T-helper 1 cell treated with Interleukin-12 subunit alpha and Interleukin-12 subunit beta and Interleukin-4 antibody, amounts not matched to agents 30 ng/mL and 1 ng/mL, for 36 hours (primary cell): ENCODE measurements around the gene MINAR1. TPM values are rescaled to one million over a fixed set of nuclear protein-coding genes. Genes with fewer than 3 reads are reported as not detected.
"Not testable (repeated sequence)": the region's sequence is repeated elsewhere in the genome, so short reads cannot be mapped to it uniquely, and the experiment has no call there.

Experiments
- intact Hi-C: fragments of 100-400 bp; cut with micrococcal nuclease; formaldehyde crosslinking; loops from one replicate; pipeline ENCODE4 v1.15.1; 2024
- total RNA-seq: library from RNA; stranded (reverse); gene quantifications from 2 replicates; pipeline ENCODE4 v1.2.3, GENCODE V29; 2022

MINAR1 gene
- total RNA-seq: 0.88 and 1.3 TPM in 2 replicates

GRCh38 chr15:79431636-79432344 lies at the start of gene MINAR1:
TSS of gene MINAR1 (plus strand) at chr15:79432336. CDS start at chr15:79456148, 23,812 bp downstream.
- intact Hi-C loops: no loop called here

DNA sequence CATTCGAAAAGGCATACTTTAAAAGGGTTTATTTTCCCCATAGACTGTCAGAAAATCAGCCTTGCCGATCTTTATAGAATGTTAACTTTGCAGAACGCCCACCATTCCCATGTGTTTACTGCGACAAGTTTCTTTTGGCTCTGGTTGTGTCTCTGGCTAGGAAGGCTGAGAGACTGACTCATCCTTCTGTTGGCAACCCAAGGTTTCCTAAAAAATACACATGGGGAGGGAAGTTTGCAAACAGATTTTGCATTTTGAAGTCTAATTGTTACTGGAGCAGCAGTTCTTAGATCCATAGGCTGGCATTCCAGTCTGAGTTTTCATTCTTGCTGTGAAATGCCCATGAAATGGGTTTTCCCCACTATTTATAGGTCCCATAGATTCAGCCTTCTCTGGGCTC lies 37.9 kb upstream of the MINAR1 start:
- intact Hi-C loops: no loop called here

- intact Hi-C loops: no loop called here
Measured at GRCh38 chr15:79396850-79397249, 35.3 kb upstream of the MINAR1 start.

- intact Hi-C loops: no loop called here
Measured at GRCh38 chr15:79397269-79397910, 34.7 kb upstream of the MINAR1 start.

DNA sequence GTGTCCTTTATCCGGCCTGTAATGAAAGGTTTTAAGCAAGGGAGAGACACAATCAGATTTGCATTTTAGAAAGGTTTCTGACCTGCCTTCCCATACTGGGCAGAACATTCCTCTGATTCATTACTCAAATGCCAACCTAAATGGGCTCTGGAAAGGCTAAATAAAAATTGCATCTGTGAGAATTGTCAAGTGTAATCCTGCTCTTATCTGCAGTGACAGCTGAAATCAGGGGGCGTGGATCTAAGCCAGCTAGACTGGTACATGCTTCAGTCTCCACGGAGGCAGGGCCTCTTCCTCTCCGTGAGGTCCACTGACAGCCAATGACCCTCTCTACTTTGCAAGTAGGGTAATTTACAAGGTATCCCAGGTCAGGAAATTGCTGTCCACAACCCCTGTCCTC lies 32.5 kb upstream of the MINAR1 start:
- intact Hi-C loops: no loop called here

GRCh38 chr15:79400650-79401049 lies 31.5 kb upstream of the MINAR1 start:
- intact Hi-C loops: no loop called here

DNA sequence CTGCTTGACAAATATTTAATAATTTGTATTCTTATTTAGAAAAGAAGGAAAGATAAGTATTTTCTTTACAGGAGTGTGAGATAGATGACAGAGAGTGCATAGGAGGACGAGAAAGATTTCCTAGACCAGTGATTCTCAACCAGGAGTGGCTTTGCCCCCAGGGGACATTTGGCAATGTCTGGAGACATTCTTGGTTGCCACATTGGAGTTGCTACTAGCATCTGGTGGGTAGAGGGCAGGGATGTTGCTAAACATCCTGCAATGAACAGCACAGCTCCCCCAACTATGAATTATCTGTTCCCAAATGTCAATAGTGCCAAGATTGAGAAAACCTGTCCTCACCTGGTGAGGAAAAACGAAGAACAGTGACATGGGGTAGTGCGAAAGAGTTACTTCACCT lies 30.8 kb upstream of the MINAR1 start:
- intact Hi-C loops: no loop called here

GRCh38 chr15:79402136-79402535 lies 30.0 kb upstream of the MINAR1 start:
- intact Hi-C loops: no loop called here

- intact Hi-C loops: no loop called here
Measured at GRCh38 chr15:79403501-79403900, 28.6 kb upstream of the MINAR1 start.

GRCh38 chr15:79406210-79406609 lies 25.9 kb upstream of the MINAR1 start:
- intact Hi-C loops: no loop called here

GRCh38 chr15:79408041-79408440 lies 24.1 kb upstream of the MINAR1 start:
- intact Hi-C loops: no loop called here

GRCh38 chr15:79410237-79410636 lies 21.9 kb upstream of the MINAR1 start:
- intact Hi-C loops: no loop called here

DNA sequence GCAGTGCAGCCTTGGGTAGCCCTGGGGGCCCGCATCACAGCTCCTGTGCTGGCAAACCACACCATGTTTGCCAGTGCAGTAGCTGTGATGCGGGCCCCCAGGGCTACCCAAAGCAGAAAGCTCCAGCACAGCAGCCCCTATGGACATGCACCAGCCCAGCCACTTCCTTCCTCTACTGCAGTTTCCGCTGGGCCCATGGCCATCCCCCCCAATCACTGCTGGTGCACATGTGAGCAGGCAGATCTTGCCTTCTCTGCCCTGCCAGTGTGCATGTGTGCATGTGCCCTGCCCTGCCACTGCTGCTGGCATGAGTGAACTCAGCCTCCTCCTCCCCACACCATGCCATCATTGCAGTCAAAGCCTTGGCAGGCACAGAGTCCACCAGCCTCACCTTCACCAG lies 20.1 kb upstream of the MINAR1 start:
- intact Hi-C loops: no loop called here

GRCh38 chr15:79412429-79412828 lies 19.7 kb upstream of the MINAR1 start:
- intact Hi-C loops: no loop called here

DNA sequence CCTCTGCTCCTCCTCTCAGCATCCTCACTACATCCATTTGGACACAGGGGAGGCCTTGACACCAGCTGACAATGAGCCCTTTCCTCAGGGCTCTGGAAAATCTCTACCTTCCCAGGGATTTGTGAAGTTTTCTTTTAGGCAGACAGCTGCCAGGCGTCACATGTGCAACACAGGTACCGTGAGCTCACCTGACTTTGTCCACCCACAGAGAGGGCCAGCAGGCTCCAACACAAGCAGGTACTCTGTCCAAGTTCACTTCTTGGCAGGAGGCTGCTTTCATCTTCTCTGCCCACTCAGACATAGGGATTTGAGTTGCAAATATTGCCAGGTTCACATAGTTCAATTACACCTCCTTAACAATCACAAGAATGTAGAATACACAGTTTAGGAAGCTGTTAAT lies 15.3 kb upstream of the MINAR1 start:
- intact Hi-C loops: no loop called here

GRCh38 chr15:79418693-79419279 lies 13.3 kb upstream of the MINAR1 start:
- intact Hi-C loops: no loop called here

DNA sequence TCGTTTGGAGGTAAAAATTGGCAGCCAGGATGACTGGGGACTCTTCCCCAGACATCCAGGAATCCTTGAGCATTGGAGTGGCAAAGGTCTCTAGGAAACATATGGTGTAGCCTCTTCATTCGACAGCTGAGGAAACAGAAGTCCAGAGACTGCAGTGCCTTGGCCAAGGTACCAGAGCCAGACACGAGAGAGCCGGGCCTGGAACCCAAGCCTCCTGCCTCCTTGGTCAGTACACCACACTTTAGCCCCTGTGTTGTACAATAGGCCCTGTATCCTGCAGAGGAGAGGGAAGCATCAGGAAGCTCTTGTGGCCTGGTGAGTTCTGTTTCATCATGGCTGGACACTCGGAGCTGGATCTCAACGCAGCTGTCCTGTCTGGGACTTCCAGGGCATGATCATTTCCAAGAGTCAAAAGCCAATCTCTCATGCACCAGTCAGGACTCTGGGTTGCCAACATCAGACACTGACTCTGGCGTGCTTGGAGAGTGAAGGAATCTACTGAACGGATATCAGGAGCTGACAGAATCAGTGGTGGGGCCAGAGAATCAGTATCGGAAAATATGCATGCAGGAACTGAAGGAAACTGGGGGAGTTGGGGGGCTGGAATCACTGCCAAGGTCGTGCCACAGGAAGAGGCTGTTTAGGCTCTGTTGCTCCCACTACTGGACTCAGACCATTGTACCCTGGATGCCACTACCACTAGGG lies 6.4 kb upstream of the MINAR1 start:
- intact Hi-C loops: no loop called here

DNA sequence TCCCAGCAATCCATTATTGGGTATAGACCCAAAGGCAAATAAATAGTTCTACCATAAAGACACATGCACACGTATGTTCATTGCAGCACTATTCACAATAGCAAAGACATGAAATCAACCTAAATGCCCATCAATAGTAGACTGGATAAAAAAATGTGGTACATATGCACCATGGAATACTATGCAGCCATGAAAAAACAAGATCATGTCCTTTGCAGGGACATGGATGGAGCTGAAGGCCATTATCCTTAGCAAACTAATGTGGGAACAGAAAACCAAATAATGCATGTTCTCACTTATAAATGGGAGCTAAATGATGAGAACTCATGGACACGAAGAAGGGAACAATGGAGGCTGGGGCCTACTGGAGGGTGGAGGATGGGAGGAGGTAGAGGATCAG lies 5.2 kb upstream of the MINAR1 start:
- intact Hi-C loops: not testable (repeated sequence)

GRCh38 chr15:79427781-79428598 lies 4.1 kb upstream of the MINAR1 start:
- intact Hi-C loops: no loop called here

DNA sequence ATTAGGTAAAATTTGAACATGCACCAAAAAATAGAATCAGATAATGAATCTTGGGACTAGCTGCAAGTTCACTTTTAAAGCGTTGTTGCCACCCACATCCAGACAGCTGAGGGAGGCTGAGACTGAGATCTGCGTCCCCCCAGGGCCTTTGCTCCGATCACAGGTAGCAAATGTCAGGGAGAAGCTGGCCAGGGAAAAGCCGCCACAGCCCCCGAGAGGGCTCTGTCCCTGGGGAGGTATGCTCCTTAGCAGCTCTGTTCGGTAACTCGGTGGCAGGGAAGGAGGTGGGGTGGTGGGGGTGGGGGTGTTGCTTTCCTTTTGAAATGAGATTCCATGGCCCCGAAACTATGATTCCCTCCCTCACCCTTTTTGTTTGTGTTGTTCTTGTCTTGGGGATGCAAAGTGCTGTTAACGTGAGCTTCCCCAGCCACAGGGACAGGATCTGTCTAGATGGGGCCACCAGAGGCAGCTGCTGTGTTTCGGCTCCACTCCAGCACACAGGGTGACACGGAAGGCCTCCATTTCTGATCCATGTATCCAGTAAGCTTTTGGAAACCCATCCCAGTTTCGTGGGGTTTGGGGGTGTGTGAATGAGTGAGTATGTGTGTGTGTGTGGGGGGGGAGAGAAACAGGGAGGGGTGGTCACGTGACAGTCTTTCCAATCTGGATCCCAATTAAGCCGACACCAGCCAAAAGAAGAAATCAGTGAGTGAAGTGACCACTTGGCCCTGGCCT lies 1.1 kb upstream of the MINAR1 start:
- intact Hi-C loops: no loop called here
